Neural crest cell (in vitro differentiated cells): Measurements from ENCODE around the gene ITGA3. TPM values are rescaled to one million over a fixed set of nuclear protein-coding genes. Genes with fewer than 3 reads are reported as not detected.
A peak's percentile ranks its signal among the peaks of the same experiment; 100 is the strongest.

ENCODE experiments used
- DNase-seq: peaks from one replicate; pipeline ENCODE4 v3.0.0; 2021; ENCODE audit warnings: low read depth, mixed read lengths, low spot score
- H3K27ac Mint-ChIP-seq: one replicate; pipeline ENCODE4 v1.8.0; 2021; ENCODE audit warnings: mild to moderate bottlenecking, mixed read lengths; ENCODE audit not compliant: unreplicated experiment
- H3K27me3 Mint-ChIP-seq: 2 replicates; pipeline ENCODE4 v1.8.0; 2021; ENCODE audit warnings: low read depth, mild to moderate bottlenecking, mixed read lengths
- H3K36me3 Mint-ChIP-seq: 2 replicates; pipeline ENCODE4 v1.8.0; 2021; ENCODE audit warnings: low read depth, mild to moderate bottlenecking, mixed read lengths
- H3K4me1 Mint-ChIP-seq: 2 replicates; pipeline ENCODE4 v1.8.0; 2021; ENCODE audit warnings: mixed read lengths
- H3K4me3 Mint-ChIP-seq: one replicate; pipeline ENCODE4 v1.8.0; 2021; ENCODE audit warnings: mild to moderate bottlenecking, mixed read lengths
- H3K9me3 Mint-ChIP-seq: 2 replicates; pipeline ENCODE4 v1.8.0; 2021; ENCODE audit warnings: mixed read lengths
- CTCF ChIP-seq: fragments of 200-600 bp; sonication (generic); conservative IDR thresholded peaks from 2 replicates; pipeline ENCODE4 v1.5.0; 2021; ENCODE audit warnings: antibody characterized with exemption, mild to moderate bottlenecking
- total RNA-seq: library from RNA; stranded (reverse); gene quantifications from 2 replicates; pipeline ENCODE4 v1.2.1, GENCODE V29; 2021

Gene ITGA3
- total RNA-seq, 1 donor from 2014 or later = 4.8 TPM

DNA sequence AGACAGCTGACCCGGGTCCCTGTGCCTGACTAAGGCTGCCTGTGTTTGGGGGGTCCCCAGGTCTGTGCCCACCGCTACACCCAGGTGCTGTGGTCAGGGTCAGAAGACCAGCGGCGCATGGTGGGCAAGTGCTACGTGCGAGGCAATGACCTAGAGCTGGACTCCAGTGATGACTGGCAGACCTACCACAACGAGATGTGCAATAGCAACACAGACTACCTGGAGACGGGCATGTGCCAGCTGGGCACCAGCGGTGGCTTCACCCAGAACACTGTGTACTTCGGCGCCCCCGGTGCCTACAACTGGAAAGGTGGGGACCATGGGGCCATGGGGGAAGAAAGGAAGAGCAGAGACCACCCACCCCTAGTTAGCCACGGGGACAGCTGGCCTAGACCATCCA, 12.1 kb downstream of the ITGA3 start:
- TF ChIP-seq CTCF = no peak
- Mint-ChIP-seq H3K27ac (no peak overlapping the region), H3K36me3 (no peaks in the 10 kb centered on the region), H3K4me1 (peaks cover 14% of the 10 kb centered on the region), H3K4me3 (no peak overlapping the region), H3K27me3 (no peaks in the 10 kb centered on the region), H3K9me3 (no peaks in the 10 kb centered on the region)
- no peak for DNase-seq

GRCh38 chr17:50070908-50071680, 15.2 kb downstream of the ITGA3 start:
- no peak overlapping the region for H3K4me3 Mint-ChIP-seq
- H3K27me3 Mint-ChIP-seq = no peaks in the 10 kb centered on the region
- peaks cover 8% of the 10 kb centered on the region for H3K4me1 Mint-ChIP-seq
- no peak for DNase-seq
- H3K27ac Mint-ChIP-seq = no peak overlapping the region
- no peaks in the 10 kb centered on the region for H3K9me3 Mint-ChIP-seq
- no peaks in the 10 kb centered on the region for H3K36me3 Mint-ChIP-seq
- TF ChIP-seq CTCF = no peak

DNA sequence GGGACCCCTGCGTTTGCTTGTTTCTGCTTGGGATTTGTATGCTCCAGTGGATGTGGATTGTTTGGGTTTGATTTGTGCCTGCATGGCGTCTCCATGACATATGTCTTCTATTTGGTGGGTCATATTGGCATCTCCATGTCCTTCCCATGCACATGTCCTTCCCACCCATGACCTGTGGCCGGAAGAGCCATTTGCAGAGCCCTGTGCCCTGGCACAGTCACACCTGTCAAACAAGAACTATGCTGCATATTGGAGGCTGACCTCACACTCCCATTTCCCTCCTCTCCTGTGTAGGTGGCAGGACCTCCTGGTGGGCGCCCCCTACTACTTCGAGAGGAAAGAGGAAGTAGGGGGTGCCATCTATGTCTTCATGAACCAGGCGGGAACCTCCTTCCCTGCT, 15.8 kb downstream of the ITGA3 start:
- TF ChIP-seq CTCF = no peak
- Mint-ChIP-seq H3K9me3 (no peaks in the 10 kb centered on the region), H3K27ac (no peak overlapping the region), H3K36me3 (no peaks in the 10 kb centered on the region), H3K27me3 (no peaks in the 10 kb centered on the region), H3K4me1 (peaks cover 8% of the 10 kb centered on the region), H3K4me3 (no peak overlapping the region)
- no peak for DNase-seq

- no peaks in the 10 kb centered on the region for H3K27me3 Mint-ChIP-seq
- peak overlapping the region; percentile 43 for H3K27ac Mint-ChIP-seq
- H3K4me1 Mint-ChIP-seq = peaks cover 8% of the 10 kb centered on the region
- DNase-seq = no peak
- H3K36me3 Mint-ChIP-seq = no peaks in the 10 kb centered on the region
- TF ChIP-seq CTCF = no peak
- H3K9me3 Mint-ChIP-seq = no peaks in the 10 kb centered on the region
- no peak overlapping the region for H3K4me3 Mint-ChIP-seq
Observed at GRCh38 chr17:50072130-50072529, 16.2 kb downstream of the ITGA3 start.

DNA sequence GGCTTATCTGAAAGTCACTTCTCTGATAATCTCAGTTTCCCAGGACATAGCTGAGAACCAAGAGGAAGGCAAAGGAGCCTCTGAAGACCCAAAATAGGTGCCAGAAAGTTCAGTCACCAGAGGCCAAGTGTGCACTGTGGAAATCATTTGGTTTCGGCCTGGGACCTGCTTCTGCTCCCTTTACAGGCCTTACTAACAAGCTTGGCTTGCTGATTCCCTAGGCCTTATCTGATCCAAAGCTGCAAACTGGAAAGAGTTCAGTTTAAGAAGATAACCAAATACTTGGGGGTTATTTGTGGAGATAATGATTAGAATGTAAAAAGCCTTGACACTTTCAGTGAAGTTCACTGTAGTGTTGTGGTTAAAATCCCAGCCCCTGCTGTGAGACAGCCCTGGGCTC, 17.0 kb downstream of the ITGA3 start:
- Mint-ChIP-seq H3K27me3 (no peaks in the 10 kb centered on the region), H3K4me1 (peaks cover 8% of the 10 kb centered on the region), H3K4me3 (no peak overlapping the region), H3K36me3 (no peaks in the 10 kb centered on the region), H3K27ac (no peak overlapping the region), H3K9me3 (no peaks in the 10 kb centered on the region)
- no peak for DNase-seq
- TF ChIP-seq CTCF = no peak
